Astrocyte of the cerebellum (primary cell): Measurements from ENCODE around the gene PACRG.

ENCODE experiments used
- DNase-seq: peaks from one replicate; pipeline ENCODE4 v3.0.0-alpha.2; 2011; ENCODE audit warnings: low read depth
- H3K4me3 ChIP-seq: 2 replicates; pipeline ENCODE4 v1.5.1; 2011; ENCODE audit warnings: mild to moderate bottlenecking, low read depth, low read length, moderate library complexity
- CTCF ChIP-seq: IDR thresholded peaks from 2 replicates; pipeline ENCODE4 v1.5.1; 2012; ENCODE audit warnings: low read length, low read depth, moderate library complexity, mild to moderate bottlenecking; ENCODE audit errors: missing control alignments
- in situ Hi-C: cut with HindIII; loops from 2 replicates; pipeline ENCODE4 v1.10.0; 2017; ENCODE audit warnings: low sequenced_read_pairs

Gene PACRG

GRCh38 chr6:162713974-162714780 is 13.6 kb upstream of the PACRG start:
- no peak for TF ChIP-seq CTCF
- no peak overlapping the region for H3K4me3 ChIP-seq
- DNase-seq = no peak
- in situ Hi-C loops = no loop called here

- no peak for TF ChIP-seq CTCF
These were observed 12.2 kb upstream of the PACRG start for GRCh38 chr6:162715601-162716000.

GRCh38 chr6:162719528-162719927 is 8.2 kb upstream of the PACRG start:
- H3K4me3 ChIP-seq = no peak overlapping the region
- no peak for TF ChIP-seq CTCF
- in situ Hi-C loops = no loop called here
- DNase-seq = no peak

More at GRCh38 chr6:162715601-162716000, 12.2 kb upstream of the PACRG start:
- no peak for DNase-seq
- in situ Hi-C loops = no loop called here
- no peak overlapping the region for H3K4me3 ChIP-seq

GRCh38 chr6:162721404-162721687 is 6.4 kb upstream of the PACRG start:
- in situ Hi-C loops = no loop called here
- TF ChIP-seq CTCF = no peak
- no peak overlapping the region for H3K4me3 ChIP-seq
- no peak for DNase-seq

- no peak for DNase-seq
- no peak overlapping the region for H3K4me3 ChIP-seq
- in situ Hi-C loops = no loop called here
- no peak for TF ChIP-seq CTCF
These were observed 5.5 kb upstream of the PACRG start for GRCh38 chr6:162722226-162722625.

GRCh38 chr6:162722633-162723032 is 5.1 kb upstream of the PACRG start:
- no peak for DNase-seq
- TF ChIP-seq CTCF = no peak
- in situ Hi-C loops = no loop called here
- H3K4me3 ChIP-seq = no peak overlapping the region
